Panc1 (cell line): Measurements from ENCODE around the gene KANK4. TPM values are rescaled to one million over a fixed set of nuclear protein-coding genes. Genes with fewer than 3 reads are reported as not detected.

Experiments used
- ATAC-seq: fragments of 200-7000 bp; cut with Tn5 transposase; 2 replicates; pipeline ENCODE4 v1.9.1; 2020; ENCODE audit warnings: mild to moderate bottlenecking, moderate library complexity
- BruUV-seq: library from RNA; stranded (reverse); fragments of 400-500 nt; replicated peaks from 2 replicates; lab custom pipeline; 2021; lab: Mats Ljungman, UMichigan
- CTCF ChIA-PET: fragments of 300-600 bp; sonication (Branson Sonifier 250); formaldehyde crosslinking; loops from one replicate; lab custom pipeline; 2022; ENCODE audit warnings: antibody characterized with exemption; lab: Charles Lee
- POLR2A ChIA-PET: fragments of 300-600 bp; sonication (Branson Sonifier 250); formaldehyde crosslinking; loops from one replicate; lab custom pipeline; 2022; ENCODE audit warnings: antibody characterized with exemption; lab: Charles Lee
- DNase-seq: peaks from one replicate; pipeline ENCODE4 v3.0.0-alpha.2; 2010; ENCODE audit warnings: low read depth, low spot score
- H3K27ac ChIP-seq: 2 replicates; pipeline ENCODE4 v1.5.1; 2011; ENCODE audit warnings: mild to moderate bottlenecking, low read length, inconsistent platforms
- H3K27me3 ChIP-seq: fragments of 200-500 bp; sonication (Bioruptor generic); 2 replicates; pipeline ENCODE4 v1.6.0; 2014; ENCODE audit warnings: low read length, inconsistent platforms; ENCODE audit not compliant: control insufficient read depth, insufficient read depth
- H3K36me3 ChIP-seq: fragments of 200-500 bp; sonication (Bioruptor generic); 2 replicates; pipeline ENCODE4 v1.5.1; 2014; ENCODE audit warnings: inconsistent platforms, mild to moderate bottlenecking, low read length, moderate library complexity; ENCODE audit not compliant: control insufficient read depth, insufficient read depth
- H3K4me1 ChIP-seq: 2 replicates; pipeline ENCODE4 v1.5.1; 2011; ENCODE audit warnings: inconsistent platforms, mild to moderate bottlenecking, low read length, moderate library complexity; ENCODE audit not compliant: control insufficient read depth, insufficient read depth
- H3K4me3 ChIP-seq, 2 experiments: 2 replicates each; pipeline ENCODE4 v1.5.1; 2011 to 2012; ENCODE audit warnings: low read depth in 2 of 2, low read length in 2 of 2, mild to moderate bottlenecking in 2 of 2, inconsistent platforms in 1 of 2, moderate library complexity in 1 of 2
- H3K9me3 ChIP-seq: fragments of 200-500 bp; sonication (Bioruptor generic); 2 replicates; pipeline ENCODE4 v1.5.1; 2014; ENCODE audit warnings: low read depth, mild to moderate bottlenecking, inconsistent platforms, low read length, moderate library complexity; ENCODE audit not compliant: control insufficient read depth, insufficient read depth
- POLR2AphosphoS5 ChIP-seq: IDR thresholded peaks from 2 replicates; pipeline ENCODE4 v1.6.1; 2012; ENCODE audit warnings: mild to moderate bottlenecking, low read depth, low read length, moderate library complexity
- SIN3A ChIP-seq: IDR thresholded peaks from 2 replicates; pipeline ENCODE4 v1.6.1; 2012; ENCODE audit warnings: low read depth, mild to moderate bottlenecking, low read length, moderate library complexity, borderline replicate concordance; ENCODE audit not compliant: insufficient read depth
- TCF7L2 ChIP-seq: IDR thresholded peaks from 2 replicates; pipeline ENCODE4 v1.6.1; 2011; ENCODE audit warnings: mild to moderate bottlenecking, low read depth, low read length, inconsistent platforms
- in situ Hi-C: cut with HindIII; loops from 2 replicates; pipeline ENCODE4 v1.10.0; 2016; ENCODE audit warnings: low sequenced_read_pairs, low pct_unique_long_range_greater_than_20kb
- intact Hi-C: fragments of 100-400 bp; cut with micrococcal nuclease; formaldehyde crosslinking; loops from one replicate; pipeline ENCODE4 v1.10.0; 2022; ENCODE audit not compliant: unreplicated experiment
- total RNA-seq: library from RNA; stranded (reverse); gene quantifications from one replicate; pipeline ENCODE4 v1.2.1, GENCODE V29; 2021; ENCODE audit not compliant: unreplicated experiment
- TF ChIP-seq, protein P1 (sequence below), 2 experiments: IDR thresholded peaks; 2 replicates each; pipeline ENCODE4 v1.6.1; 2011 to 2012; ENCODE audit warnings: low read depth in 2 of 2, control low read depth in 1 of 2, low read length in 1 of 2, mild to moderate bottlenecking in 1 of 2, moderate library complexity in 1 of 2; ENCODE audit not compliant: insufficient read depth in 1 of 2
- TF ChIP-seq, protein P2 (sequence below): fragments of 450-650 bp; IDR thresholded peaks from 2 replicates; pipeline ENCODE4 v1.5.1; 2017; ENCODE audit warnings: mild to moderate bottlenecking

The KANK4 gene
- total RNA-seq, 1 experiment from 2014 or later, result 0.18 TPM

DNA sequence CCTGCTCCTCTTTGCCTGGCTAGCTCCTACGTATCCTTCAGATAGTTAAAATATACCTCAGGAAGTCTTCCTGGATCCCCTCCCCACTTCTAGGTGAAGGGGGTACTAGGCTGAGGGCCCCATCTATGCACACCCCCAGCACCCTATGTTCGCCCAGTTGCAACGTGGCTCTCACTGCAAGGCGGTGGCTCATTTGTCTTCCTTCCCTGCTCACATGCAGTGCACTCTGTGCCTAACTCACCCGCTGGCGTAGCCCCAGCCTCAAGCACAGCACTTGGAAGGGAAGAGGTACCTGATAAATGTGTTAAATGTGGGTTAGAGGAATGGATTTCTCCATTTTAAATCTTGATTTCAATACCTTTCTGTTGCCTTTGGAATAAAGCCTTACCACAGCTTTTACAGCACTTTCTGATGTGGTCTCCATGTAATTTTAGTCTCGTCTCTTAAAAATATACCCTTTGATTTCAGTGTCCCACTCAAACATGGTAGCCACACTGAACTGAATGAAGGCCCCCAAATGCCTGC is 85.2 kb downstream of the KANK4 start:
- no peak overlapping the region for H3K27ac ChIP-seq
- intact Hi-C loops, result no loop called here
- peaks cover 2% of the 10 kb centered on the region; the same call in 1 of the 2 replicates for H3K4me1 ChIP-seq
- ATAC-seq (no peak), DNase-seq (no peak)
- no peaks in the 10 kb centered on the region for H3K27me3 ChIP-seq
- ChIA-PET CTCF (no interaction called here), POLR2A (no interaction called here)
- BruUV-seq, result no TSS peak
- TF ChIP-seq, protein P1, sequence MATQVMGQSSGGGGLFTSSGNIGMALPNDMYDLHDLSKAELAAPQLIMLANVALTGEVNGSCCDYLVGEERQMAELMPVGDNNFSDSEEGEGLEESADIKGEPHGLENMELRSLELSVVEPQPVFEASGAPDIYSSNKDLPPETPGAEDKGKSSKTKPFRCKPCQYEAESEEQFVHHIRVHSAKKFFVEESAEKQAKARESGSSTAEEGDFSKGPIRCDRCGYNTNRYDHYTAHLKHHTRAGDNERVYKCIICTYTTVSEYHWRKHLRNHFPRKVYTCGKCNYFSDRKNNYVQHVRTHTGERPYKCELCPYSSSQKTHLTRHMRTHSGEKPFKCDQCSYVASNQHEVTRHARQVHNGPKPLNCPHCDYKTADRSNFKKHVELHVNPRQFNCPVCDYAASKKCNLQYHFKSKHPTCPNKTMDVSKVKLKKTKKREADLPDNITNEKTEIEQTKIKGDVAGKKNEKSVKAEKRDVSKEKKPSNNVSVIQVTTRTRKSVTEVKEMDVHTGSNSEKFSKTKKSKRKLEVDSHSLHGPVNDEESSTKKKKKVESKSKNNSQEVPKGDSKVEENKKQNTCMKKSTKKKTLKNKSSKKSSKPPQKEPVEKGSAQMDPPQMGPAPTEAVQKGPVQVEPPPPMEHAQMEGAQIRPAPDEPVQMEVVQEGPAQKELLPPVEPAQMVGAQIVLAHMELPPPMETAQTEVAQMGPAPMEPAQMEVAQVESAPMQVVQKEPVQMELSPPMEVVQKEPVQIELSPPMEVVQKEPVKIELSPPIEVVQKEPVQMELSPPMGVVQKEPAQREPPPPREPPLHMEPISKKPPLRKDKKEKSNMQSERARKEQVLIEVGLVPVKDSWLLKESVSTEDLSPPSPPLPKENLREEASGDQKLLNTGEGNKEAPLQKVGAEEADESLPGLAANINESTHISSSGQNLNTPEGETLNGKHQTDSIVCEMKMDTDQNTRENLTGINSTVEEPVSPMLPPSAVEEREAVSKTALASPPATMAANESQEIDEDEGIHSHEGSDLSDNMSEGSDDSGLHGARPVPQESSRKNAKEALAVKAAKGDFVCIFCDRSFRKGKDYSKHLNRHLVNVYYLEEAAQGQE (IDR thresholded peaks at IDR 0.05; ENCODE audit: insufficient read depth in 1 of 2, low read depth in 2 of 2, low read length in 1 of 2), result no peak
- TF ChIP-seq SIN3A, result no peak
- H3K9me3 ChIP-seq, result no peaks in the 10 kb centered on the region
- no peaks in the 10 kb centered on the region for H3K36me3 ChIP-seq
- in situ Hi-C loops, result no loop called here
- H3K4me3 ChIP-seq, result no peak overlapping the region

GRCh38 chr1:62232871-62233278 is 86.4 kb downstream of the KANK4 start:
- BruUV-seq, result no TSS peak
- no peak overlapping the region for H3K4me3 ChIP-seq
- H3K36me3 ChIP-seq, result no peaks in the 10 kb centered on the region
- no peak overlapping the region for H3K27ac ChIP-seq
- in situ Hi-C loops, result no loop called here
- intact Hi-C loops, result no loop called here
- ChIA-PET POLR2A (interaction anchor here (0.6 kb wide), 1 partner anchor 157 kb away, joined by 4 read pairs; no protein-coding TSS in a partner anchor), CTCF (no interaction called here)
- DNase-seq (no peak), ATAC-seq (no peak)
- peaks cover under 1% of the 10 kb centered on the region; the same call in 1 of the 2 replicates for H3K4me1 ChIP-seq
- no peaks in the 10 kb centered on the region for H3K9me3 ChIP-seq
- TF ChIP-seq POLR2AphosphoS5, result no peak
- TF ChIP-seq SIN3A, result no peak
- TF ChIP-seq TCF7L2, result no peak
- TF ChIP-seq, protein P2, sequence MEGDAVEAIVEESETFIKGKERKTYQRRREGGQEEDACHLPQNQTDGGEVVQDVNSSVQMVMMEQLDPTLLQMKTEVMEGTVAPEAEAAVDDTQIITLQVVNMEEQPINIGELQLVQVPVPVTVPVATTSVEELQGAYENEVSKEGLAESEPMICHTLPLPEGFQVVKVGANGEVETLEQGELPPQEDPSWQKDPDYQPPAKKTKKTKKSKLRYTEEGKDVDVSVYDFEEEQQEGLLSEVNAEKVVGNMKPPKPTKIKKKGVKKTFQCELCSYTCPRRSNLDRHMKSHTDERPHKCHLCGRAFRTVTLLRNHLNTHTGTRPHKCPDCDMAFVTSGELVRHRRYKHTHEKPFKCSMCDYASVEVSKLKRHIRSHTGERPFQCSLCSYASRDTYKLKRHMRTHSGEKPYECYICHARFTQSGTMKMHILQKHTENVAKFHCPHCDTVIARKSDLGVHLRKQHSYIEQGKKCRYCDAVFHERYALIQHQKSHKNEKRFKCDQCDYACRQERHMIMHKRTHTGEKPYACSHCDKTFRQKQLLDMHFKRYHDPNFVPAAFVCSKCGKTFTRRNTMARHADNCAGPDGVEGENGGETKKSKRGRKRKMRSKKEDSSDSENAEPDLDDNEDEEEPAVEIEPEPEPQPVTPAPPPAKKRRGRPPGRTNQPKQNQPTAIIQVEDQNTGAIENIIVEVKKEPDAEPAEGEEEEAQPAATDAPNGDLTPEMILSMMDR, result no peak
- TF ChIP-seq, protein P1 (IDR thresholded peaks at IDR 0.05; ENCODE audit: insufficient read depth in 1 of 2, low read depth in 2 of 2, low read length in 1 of 2), result no peak
- H3K27me3 ChIP-seq, result no peaks in the 10 kb centered on the region
